K562 (cell line): Measurements from ENCODE around the gene LMBR1. TPM values are rescaled to one million over a fixed set of nuclear protein-coding genes. Genes with fewer than 3 reads are reported as not detected.

ENCODE experiments used
- GATAD2A ChIP-seq: fragments of 450-650 bp; IDR thresholded peaks from 2 replicates; pipeline ENCODE4 v1.6.1; 2017
- TCFL5 ChIP-seq: fragments of 250-450 bp; sonication (Bioruptor Pico); conservative IDR thresholded peaks from 2 replicates; pipeline ENCODE4 v1.6.1; 2021; ENCODE audit warnings: mild to moderate bottlenecking, moderate library complexity, matching md5 sums
- ZNF165 ChIP-seq: fragments of 250-450 bp; sonication (Bioruptor Pico); IDR thresholded peaks from 2 replicates; pipeline ENCODE4 v1.4.0; 2020; ENCODE audit warnings: borderline replicate concordance
- ZZZ3 ChIP-seq: fragments of 450-650 bp; IDR thresholded peaks from 2 replicates; pipeline ENCODE4 v1.6.1; 2016; ENCODE audit warnings: antibody characterized with exemption, mild to moderate bottlenecking, moderate library complexity
- polyA plus RNA-seq, 8 experiments: library from polyadenylated mRNA; depleted of rRNA in 4 of 8; stranded (reverse) in 5 of 8; unstranded in 3 of 8; fragments of >200 nt; fragmentation: Nextera tagmentation in 2 of 8; fragmentation: Illumina TruSeq in 1 of 8; extraction: Ambion mirVana in 2 of 8; extraction: Trizol in 1 of 8; gene quantifications; 2 replicates each; pipeline versions ENCODE4 v1.2.1 to v1.2.3, GENCODE V29; 2011 to 2014; ENCODE audit warnings: inconsistent platforms in 1 of 8, missing spikeins in 1 of 8
- total RNA-seq, 7 experiments: library from RNA; depleted of rRNA in 6 of 7; stranded (reverse); fragments of >200 nt in 6 of 7; fragmentation: Illumina TruSeq in 2 of 7; extraction: Trizol in 2 of 7; gene quantifications; 2 replicates each; pipeline versions ENCODE4 v1.2.1 to v1.2.3, GENCODE V29; 2011 to 2021; ENCODE audit warnings: low replicate concordance in 1 of 7
- TF ChIP-seq, protein P1 (sequence below): fragments of 150-350 bp; IDR thresholded peaks from 2 replicates; pipeline ENCODE4 v1.6.1; 2014; ENCODE audit warnings: low read depth, mild to moderate bottlenecking, low read length, borderline replicate concordance
- TF ChIP-seq, protein P2 (sequence below): sonication (generic); formaldehyde crosslinking; IDR thresholded peaks from 2 replicates; pipeline ENCODE4 v1.8.1; 2023; ENCODE audit warnings: mild to moderate bottlenecking, missing genetic modification reagents
- TF ChIP-seq, protein P3 (sequence below): sonication (generic); formaldehyde crosslinking; IDR thresholded peaks from 2 replicates; pipeline ENCODE4 v1.8.0; 2022; ENCODE audit warnings: mild to moderate bottlenecking, missing genetic modification reagents
- TF ChIP-seq, protein P4 (sequence below): fragments of 450-650 bp; IDR thresholded peaks from 2 replicates; pipeline ENCODE4 v1.6.1; 2016; ENCODE audit warnings: low read depth, mild to moderate bottlenecking, moderate library complexity
- TF ChIP-seq, protein P5 (sequence below): fragments of 450-650 bp; IDR thresholded peaks from 2 replicates; pipeline ENCODE4 v1.6.1; 2017; ENCODE audit warnings: antibody characterized with exemption
- TF ChIP-seq, protein P6 (sequence below): fragments of 450-650 bp; formaldehyde crosslinking; IDR thresholded peaks from 2 replicates; pipeline ENCODE4 v1.4.0; 2020; ENCODE audit warnings: mild to moderate bottlenecking
- TF ChIP-seq, protein P7 (sequence below), 2 experiments: IDR thresholded peaks; 2 replicates each; pipeline ENCODE4 v1.6.1; 2012; ENCODE audit warnings: improper control_type of control experiment in 2 of 2, low read depth in 2 of 2, low read length in 2 of 2, borderline replicate concordance in 1 of 2
- TF ChIP-seq, protein P8 (sequence below): fragments of 250-450 bp; sonication (Bioruptor Pico); IDR thresholded peaks from 2 replicates; pipeline ENCODE4 v1.8.0; 2022; ENCODE audit warnings: inconsistent platforms, mild to moderate bottlenecking, moderate library complexity, borderline replicate concordance

LMBR1 gene
- total and polyA plus RNA-seq, 9 of the 15 experiments (the other 6 are each of a cell fraction or from before 2014, with no cell fraction given) = 7.7 to 90.0 (median 59.9) TPM

DNA sequence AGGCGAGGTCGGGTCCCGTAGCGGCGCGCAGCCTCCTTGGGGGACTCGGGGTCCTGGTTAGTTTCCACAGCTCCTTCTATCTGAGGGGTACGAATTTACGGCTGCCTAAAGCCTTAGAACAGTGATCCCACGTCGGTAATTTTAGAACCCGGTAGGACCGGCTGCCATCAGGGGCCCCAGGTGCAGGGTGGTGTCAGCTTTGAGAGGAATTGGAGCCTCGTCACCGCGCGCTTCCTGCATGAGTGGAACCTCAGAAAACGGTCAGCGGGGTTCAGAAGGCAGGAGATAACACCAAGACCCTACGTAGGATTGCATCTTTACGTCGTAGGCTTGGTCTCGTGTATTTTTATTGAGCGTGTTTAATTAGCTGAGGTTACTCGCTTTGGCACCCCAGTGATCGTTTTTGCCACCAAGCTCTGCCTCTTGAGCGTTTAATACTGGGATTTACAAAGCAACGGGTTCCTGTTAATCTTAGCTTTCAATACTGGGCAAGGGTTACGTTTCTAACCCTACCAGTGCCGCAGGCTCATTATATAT lies 252.0 kb downstream of the LMBR1 start (continued):
- TF ChIP-seq, protein P1, sequence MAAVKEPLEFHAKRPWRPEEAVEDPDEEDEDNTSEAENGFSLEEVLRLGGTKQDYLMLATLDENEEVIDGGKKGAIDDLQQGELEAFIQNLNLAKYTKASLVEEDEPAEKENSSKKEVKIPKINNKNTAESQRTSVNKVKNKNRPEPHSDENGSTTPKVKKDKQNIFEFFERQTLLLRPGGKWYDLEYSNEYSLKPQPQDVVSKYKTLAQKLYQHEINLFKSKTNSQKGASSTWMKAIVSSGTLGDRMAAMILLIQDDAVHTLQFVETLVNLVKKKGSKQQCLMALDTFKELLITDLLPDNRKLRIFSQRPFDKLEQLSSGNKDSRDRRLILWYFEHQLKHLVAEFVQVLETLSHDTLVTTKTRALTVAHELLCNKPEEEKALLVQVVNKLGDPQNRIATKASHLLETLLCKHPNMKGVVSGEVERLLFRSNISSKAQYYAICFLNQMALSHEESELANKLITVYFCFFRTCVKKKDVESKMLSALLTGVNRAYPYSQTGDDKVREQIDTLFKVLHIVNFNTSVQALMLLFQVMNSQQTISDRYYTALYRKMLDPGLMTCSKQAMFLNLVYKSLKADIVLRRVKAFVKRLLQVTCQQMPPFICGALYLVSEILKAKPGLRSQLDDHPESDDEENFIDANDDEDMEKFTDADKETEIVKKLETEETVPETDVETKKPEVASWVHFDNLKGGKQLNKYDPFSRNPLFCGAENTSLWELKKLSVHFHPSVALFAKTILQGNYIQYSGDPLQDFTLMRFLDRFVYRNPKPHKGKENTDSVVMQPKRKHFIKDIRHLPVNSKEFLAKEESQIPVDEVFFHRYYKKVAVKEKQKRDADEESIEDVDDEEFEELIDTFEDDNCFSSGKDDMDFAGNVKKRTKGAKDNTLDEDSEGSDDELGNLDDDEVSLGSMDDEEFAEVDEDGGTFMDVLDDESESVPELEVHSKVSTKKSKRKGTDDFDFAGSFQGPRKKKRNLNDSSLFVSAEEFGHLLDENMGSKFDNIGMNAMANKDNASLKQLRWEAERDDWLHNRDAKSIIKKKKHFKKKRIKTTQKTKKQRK = no peak
- TF ChIP-seq, protein P2, sequence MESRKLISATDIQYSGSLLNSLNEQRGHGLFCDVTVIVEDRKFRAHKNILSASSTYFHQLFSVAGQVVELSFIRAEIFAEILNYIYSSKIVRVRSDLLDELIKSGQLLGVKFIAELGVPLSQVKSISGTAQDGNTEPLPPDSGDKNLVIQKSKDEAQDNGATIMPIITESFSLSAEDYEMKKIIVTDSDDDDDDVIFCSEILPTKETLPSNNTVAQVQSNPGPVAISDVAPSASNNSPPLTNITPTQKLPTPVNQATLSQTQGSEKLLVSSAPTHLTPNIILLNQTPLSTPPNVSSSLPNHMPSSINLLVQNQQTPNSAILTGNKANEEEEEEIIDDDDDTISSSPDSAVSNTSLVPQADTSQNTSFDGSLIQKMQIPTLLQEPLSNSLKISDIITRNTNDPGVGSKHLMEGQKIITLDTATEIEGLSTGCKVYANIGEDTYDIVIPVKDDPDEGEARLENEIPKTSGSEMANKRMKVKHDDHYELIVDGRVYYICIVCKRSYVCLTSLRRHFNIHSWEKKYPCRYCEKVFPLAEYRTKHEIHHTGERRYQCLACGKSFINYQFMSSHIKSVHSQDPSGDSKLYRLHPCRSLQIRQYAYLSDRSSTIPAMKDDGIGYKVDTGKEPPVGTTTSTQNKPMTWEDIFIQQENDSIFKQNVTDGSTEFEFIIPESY (CRISPR knock-in tag) = no peak
- TF ChIP-seq ZZZ3 (no peak), GATAD2A (no peak; the same call in 1 of the 2 replicates), ZNF165 (peak; percentile 83; the same call in 1 of the 2 replicates), TCFL5 (CRISPR knock-in tag) (no peak)
- TF ChIP-seq, protein P3, sequence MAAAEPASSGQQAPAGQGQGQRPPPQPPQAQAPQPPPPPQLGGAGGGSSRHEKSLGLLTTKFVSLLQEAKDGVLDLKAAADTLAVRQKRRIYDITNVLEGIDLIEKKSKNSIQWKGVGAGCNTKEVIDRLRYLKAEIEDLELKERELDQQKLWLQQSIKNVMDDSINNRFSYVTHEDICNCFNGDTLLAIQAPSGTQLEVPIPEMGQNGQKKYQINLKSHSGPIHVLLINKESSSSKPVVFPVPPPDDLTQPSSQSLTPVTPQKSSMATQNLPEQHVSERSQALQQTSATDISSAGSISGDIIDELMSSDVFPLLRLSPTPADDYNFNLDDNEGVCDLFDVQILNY = no peak
- TF ChIP-seq, protein P4, sequence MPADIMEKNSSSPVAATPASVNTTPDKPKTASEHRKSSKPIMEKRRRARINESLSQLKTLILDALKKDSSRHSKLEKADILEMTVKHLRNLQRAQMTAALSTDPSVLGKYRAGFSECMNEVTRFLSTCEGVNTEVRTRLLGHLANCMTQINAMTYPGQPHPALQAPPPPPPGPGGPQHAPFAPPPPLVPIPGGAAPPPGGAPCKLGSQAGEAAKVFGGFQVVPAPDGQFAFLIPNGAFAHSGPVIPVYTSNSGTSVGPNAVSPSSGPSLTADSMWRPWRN = no peak
- TF ChIP-seq, protein P5, sequence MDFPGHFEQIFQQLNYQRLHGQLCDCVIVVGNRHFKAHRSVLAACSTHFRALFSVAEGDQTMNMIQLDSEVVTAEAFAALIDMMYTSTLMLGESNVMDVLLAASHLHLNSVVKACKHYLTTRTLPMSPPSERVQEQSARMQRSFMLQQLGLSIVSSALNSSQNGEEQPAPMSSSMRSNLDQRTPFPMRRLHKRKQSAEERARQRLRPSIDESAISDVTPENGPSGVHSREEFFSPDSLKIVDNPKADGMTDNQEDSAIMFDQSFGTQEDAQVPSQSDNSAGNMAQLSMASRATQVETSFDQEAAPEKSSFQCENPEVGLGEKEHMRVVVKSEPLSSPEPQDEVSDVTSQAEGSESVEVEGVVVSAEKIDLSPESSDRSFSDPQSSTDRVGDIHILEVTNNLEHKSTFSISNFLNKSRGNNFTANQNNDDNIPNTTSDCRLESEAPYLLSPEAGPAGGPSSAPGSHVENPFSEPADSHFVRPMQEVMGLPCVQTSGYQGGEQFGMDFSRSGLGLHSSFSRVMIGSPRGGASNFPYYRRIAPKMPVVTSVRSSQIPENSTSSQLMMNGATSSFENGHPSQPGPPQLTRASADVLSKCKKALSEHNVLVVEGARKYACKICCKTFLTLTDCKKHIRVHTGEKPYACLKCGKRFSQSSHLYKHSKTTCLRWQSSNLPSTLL = no peak
- TF ChIP-seq, protein P6, sequence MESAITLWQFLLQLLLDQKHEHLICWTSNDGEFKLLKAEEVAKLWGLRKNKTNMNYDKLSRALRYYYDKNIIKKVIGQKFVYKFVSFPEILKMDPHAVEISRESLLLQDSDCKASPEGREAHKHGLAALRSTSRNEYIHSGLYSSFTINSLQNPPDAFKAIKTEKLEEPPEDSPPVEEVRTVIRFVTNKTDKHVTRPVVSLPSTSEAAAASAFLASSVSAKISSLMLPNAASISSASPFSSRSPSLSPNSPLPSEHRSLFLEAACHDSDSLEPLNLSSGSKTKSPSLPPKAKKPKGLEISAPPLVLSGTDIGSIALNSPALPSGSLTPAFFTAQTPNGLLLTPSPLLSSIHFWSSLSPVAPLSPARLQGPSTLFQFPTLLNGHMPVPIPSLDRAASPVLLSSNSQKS (CRISPR knock-in tag) = no peak
- TF ChIP-seq, protein P7, sequence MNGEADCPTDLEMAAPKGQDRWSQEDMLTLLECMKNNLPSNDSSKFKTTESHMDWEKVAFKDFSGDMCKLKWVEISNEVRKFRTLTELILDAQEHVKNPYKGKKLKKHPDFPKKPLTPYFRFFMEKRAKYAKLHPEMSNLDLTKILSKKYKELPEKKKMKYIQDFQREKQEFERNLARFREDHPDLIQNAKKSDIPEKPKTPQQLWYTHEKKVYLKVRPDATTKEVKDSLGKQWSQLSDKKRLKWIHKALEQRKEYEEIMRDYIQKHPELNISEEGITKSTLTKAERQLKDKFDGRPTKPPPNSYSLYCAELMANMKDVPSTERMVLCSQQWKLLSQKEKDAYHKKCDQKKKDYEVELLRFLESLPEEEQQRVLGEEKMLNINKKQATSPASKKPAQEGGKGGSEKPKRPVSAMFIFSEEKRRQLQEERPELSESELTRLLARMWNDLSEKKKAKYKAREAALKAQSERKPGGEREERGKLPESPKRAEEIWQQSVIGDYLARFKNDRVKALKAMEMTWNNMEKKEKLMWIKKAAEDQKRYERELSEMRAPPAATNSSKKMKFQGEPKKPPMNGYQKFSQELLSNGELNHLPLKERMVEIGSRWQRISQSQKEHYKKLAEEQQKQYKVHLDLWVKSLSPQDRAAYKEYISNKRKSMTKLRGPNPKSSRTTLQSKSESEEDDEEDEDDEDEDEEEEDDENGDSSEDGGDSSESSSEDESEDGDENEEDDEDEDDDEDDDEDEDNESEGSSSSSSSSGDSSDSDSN (IDR thresholded peaks at IDR 0.05; ENCODE audit: borderline replicate concordance in 1 of 2, low read depth in 2 of 2, low read length in 2 of 2) = 0 out of 4 replicates have a peak, but pooled peaks of 1 of the 2 experiments have one; percentile 21
- TF ChIP-seq, protein P8, sequence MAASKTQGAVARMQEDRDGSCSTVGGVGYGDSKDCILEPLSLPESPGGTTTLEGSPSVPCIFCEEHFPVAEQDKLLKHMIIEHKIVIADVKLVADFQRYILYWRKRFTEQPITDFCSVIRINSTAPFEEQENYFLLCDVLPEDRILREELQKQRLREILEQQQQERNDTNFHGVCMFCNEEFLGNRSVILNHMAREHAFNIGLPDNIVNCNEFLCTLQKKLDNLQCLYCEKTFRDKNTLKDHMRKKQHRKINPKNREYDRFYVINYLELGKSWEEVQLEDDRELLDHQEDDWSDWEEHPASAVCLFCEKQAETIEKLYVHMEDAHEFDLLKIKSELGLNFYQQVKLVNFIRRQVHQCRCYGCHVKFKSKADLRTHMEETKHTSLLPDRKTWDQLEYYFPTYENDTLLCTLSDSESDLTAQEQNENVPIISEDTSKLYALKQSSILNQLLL (CRISPR knock-in tag) = no peak
